ENCODE data around the gene SON.

Gene SON

DNA sequence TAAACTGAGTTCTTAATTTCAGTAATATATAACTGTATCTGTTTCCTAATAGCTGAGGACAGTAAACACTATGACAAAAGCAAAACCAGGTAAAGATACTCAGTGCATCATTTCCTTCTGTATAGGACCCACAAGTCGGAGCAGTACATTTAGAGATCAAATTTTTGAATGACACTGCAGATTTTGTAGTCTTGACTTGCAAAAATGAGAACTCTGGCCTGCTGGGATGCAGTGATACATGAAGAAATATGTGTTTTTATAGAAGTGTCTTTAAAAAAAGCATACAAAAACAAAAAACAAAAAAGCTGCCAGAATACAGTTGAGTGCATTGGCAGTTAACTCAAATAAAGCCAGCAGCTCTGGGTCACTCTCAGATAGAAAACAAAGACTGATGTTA lies 19.9 kb upstream of the SON start:
- TF ChIP-seq, protein P1, sequence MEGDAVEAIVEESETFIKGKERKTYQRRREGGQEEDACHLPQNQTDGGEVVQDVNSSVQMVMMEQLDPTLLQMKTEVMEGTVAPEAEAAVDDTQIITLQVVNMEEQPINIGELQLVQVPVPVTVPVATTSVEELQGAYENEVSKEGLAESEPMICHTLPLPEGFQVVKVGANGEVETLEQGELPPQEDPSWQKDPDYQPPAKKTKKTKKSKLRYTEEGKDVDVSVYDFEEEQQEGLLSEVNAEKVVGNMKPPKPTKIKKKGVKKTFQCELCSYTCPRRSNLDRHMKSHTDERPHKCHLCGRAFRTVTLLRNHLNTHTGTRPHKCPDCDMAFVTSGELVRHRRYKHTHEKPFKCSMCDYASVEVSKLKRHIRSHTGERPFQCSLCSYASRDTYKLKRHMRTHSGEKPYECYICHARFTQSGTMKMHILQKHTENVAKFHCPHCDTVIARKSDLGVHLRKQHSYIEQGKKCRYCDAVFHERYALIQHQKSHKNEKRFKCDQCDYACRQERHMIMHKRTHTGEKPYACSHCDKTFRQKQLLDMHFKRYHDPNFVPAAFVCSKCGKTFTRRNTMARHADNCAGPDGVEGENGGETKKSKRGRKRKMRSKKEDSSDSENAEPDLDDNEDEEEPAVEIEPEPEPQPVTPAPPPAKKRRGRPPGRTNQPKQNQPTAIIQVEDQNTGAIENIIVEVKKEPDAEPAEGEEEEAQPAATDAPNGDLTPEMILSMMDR (IDR thresholded peaks at IDR 0.05; ENCODE audit: extremely low read depth, insufficient read depth, missing control alignments) = no peak
- in situ Hi-C loops (cut with MboI; ENCODE audit: low pct_unique_long_range_greater_than_20kb, low sequenced_read_pairs, unreplicated experiment) = no loop called here
- DNase-seq (ENCODE audit: low spot score) = no peak

DNA sequence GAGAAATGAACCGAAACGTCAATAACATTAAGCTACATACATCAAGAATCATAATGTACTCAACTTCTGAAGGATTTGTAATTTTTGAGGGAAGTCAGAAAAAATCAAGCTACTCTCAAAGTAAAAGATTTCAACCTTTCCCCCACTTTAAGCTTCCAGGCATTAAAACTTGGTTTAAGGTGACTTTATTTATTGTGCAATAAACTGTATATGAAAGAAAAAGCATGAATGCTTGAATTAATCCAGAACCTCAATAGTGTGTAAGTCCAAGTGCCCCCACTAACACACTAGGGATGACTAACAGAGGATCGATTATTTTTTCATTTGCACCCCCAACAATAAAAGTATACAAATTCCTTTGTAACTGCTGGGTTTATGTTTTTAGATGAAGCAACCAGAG lies 11.8 kb upstream of the SON start:
- TF ChIP-seq, protein P1 (IDR thresholded peaks at IDR 0.05; ENCODE audit: extremely low read depth, insufficient read depth, missing control alignments) = no peak
- in situ Hi-C loops (cut with MboI; ENCODE audit: low pct_unique_long_range_greater_than_20kb, low sequenced_read_pairs, unreplicated experiment) = no loop called here
- no peak for DNase-seq (ENCODE audit: low spot score)

DNA sequence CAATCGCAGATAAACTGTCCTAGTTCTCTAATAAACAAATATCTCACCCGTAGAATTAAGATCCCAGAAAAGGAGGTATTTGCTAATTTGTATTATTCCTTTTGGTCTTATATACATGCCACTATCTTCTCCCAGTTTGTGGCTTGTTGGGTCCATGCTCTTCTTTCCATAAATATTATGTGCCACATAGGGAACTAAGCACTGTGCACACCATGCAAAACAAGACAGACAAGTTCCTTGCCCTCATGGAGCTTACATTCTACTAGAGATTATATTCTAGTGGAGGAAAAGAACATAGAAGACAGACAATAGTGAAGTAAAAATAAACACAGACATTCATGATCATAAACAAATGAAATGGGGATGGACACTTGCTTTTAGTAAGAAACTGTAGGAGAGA lies 5.6 kb upstream of the SON start:
- no peak for DNase-seq (ENCODE audit: low spot score)
- in situ Hi-C loops (cut with MboI; ENCODE audit: low pct_unique_long_range_greater_than_20kb, low sequenced_read_pairs, unreplicated experiment) = no loop called here
- TF ChIP-seq, protein P1 (IDR thresholded peaks at IDR 0.05; ENCODE audit: extremely low read depth, insufficient read depth, missing control alignments) = no peak

DNA sequence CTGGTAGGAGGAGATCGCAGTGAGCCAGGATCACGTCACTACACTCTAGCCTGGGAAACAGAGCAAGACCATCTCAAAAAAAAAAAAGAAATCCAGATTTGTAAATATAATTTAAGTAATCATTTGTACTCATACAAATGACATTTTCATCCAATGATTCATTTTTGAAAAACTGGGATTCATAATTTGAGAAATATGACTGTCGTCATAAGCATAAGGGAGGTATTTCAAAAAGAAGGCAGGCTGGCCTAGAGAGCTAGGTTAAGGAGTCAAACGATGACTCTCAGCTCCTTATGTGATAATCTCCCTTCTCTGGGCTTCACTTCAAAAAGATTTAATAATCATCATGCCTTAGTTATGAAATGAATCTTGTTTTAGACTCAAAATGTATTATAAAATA lies 3.2 kb upstream of the SON start:
- DNase-seq (ENCODE audit: low spot score) = no peak
- TF ChIP-seq, protein P1 (IDR thresholded peaks at IDR 0.05; ENCODE audit: extremely low read depth, insufficient read depth, missing control alignments) = no peak
- in situ Hi-C loops (cut with MboI; ENCODE audit: low pct_unique_long_range_greater_than_20kb, low sequenced_read_pairs, unreplicated experiment) = no loop called here

DNA sequence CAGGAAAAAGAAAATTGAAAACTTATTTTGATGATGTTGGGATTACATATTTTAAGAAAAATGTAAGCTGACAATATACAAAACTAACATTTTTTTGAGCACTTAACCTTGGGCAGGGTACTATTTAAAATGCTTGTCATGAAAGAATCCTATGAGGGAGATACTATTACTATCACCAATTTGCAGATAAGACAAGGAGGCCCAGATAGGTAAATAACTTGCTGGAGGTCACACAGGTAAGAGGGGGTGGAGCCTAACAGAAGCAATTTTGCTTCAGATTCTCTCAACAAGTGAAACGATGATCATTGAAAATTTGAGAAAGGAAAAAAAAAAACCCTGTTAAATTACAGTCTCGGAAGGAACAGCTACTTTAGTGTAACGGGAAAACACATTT lies 2.1 kb upstream of the SON start:
- no peak for DNase-seq (ENCODE audit: low spot score)
- in situ Hi-C loops (cut with MboI; ENCODE audit: low pct_unique_long_range_greater_than_20kb, low sequenced_read_pairs, unreplicated experiment) = no loop called here
- TF ChIP-seq, protein P1 (IDR thresholded peaks at IDR 0.05; ENCODE audit: extremely low read depth, insufficient read depth, missing control alignments) = no peak

DNA sequence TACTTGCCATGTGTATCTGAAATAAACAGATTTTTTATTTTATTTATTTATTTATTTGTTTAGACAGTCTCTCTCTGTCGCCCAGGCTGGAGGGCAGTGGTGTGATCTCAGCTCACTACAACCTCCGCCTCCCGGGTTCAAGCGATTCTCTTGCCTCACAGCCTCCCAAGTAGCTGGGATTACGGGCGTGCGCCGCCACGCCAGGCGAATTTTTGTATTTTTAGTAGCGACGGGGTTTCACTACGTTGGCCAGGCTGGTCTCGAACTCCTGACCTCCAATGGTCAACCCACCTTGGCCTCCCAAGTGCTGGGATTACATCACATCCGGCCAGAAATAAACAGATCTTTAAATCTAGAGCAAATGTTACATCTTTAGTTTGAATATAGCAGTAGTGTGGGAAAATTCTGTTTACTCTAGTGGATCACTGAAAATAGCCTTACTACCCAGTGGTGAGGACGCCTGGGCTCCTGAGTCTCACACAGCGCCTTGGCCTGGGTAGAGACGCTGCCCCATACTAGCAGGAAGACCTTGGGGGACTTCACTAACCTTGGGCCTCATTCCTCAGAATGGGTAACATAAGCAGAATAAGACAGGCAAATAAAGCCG lies 1.6 kb upstream of the SON start:
- TF ChIP-seq, protein P1 (IDR thresholded peaks at IDR 0.05; ENCODE audit: extremely low read depth, insufficient read depth, missing control alignments) = no peak
- in situ Hi-C loops (cut with MboI; ENCODE audit: low pct_unique_long_range_greater_than_20kb, low sequenced_read_pairs, unreplicated experiment) = no loop called here
- peak; percentile 24 for DNase-seq (ENCODE audit: low spot score)
